HG02678 (cell line): ENCODE data around the gene MEMO1.
"Not testable (repeated sequence)": the region's sequence is repeated elsewhere in the genome, so short reads cannot be mapped to it uniquely, and the experiment has no call there.

ENCODE experiments used
- ATAC-seq: cut with Tn5 transposase; IDR thresholded peaks from one replicate; pipeline ENCODE4 v1.9.1; 2021; ENCODE audit warnings: mild to moderate bottlenecking, moderate library complexity; ENCODE audit not compliant: unreplicated experiment

MEMO1 gene

GRCh38 chr2:31920962-31921361, 89.8 kb downstream of the MEMO1 start:
- ATAC-seq: no peak

DNA sequence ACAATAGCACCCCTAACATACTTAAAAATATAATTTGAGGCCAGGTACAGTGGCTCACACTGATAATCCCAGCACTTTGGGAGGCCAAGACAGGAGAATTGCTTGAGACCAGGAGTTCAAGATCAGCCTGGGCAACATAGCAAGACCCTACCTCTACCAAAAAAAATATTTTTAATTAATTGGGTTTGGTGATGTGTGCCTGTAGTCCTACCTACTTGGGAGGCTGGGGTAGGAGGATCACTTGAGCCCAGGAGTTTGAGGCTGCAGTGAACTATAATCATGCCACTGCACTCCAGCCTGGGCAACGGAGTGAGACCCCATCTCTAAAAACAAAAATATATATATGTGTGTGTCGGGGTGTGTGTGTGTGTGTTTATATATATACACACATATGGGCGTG, 91.3 kb downstream of the MEMO1 start:
- no peak for ATAC-seq

- no peak for ATAC-seq
Observed at GRCh38 chr2:31909661-31910060, 101.1 kb downstream of the MEMO1 start.

- ATAC-seq: not testable (repeated sequence)
Observed at GRCh38 chr2:31907491-31907890, 103.3 kb downstream of the MEMO1 start.

DNA sequence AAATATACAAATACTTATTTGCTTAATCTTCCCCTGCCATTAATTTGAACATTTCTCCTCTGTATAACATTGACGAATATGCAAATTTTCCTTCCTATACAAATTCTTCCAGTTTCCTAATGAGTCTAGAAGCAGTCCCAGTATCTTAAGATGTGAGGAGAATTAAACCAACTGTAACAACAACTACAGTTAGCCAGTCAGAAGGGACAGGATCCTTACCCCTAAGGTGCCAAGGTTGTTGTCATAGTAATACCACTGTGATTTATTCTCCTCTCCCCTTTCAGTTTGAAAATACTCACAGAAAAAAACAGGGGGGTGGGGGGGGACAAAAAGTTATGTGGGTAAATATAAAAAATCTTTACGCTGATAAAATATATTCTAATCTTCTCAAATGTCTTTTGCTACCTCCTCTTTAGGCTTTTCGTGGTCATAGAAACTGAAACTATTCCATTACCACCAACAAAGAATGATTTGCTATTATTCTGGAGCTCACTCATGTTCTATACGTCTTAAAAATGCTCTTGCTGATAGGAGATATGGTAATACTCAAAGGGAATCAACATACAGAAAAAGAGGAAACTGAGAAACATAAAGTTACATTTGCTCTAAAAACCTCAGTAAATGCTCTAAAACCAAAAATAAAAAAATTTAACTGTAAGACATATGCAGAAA, 107.6 kb downstream of the MEMO1 start:
- no peak for ATAC-seq

DNA sequence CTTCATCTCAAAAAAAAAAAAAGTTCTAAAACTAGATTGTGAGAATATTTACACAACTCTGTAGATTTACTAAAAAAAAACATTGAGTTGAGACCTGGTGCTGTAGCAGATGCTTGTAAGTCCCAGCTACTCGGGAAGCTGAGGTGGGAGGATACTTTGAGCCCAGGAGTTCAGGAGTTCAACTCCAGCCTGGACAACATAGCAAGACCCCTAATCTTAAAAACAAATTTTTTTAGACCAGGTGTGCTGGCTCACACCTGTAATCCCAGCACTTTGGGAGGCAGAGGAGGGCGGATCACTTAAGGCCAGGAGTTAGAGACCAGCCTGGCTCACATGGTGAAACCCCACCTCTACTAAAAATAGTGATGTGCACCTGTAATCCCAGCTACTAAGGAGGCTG, 108.9 kb downstream of the MEMO1 start:
- no peak for ATAC-seq

- ATAC-seq: not testable (repeated sequence)
Observed at GRCh38 chr2:31900156-31900555, 110.7 kb downstream of the MEMO1 start.

DNA sequence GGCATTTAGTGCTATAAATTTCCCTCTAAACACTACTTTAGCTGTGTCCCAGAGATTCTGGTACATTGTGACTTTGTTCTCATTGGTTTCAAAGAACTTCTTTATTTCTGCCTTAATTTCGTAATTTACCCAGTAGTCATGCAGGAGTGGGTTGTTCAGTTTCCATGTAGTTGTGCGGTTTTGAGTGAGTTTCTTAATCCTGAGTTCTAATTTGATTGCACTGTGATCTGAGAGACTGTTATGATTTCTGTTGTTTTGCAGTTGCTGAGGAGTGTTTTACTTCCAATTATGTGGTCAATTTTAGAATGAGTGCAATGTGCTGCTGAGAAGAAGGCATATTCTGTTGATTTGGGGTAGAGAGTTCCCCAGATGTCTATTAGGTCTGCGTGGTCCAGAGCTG, 112.5 kb downstream of the MEMO1 start:
- ATAC-seq: not testable (repeated sequence)

DNA sequence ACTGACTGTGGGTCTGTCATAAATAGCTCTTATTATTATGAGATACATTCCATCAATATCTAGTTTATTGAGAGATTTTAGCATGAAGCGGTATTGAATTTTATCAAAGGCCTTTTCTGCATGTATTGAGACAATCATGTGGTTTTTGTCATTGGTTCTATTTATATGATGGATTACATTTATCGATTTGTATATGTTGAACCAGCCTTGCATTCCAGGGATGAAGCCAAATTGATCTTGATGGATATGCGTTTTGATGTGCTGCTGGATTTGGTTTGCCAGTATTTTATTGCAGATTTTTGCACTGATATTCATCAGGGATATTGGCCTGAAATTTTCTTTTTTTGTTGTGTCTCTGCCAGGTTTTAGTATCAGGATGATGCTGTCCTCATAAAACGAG, 113.5 kb downstream of the MEMO1 start:
- not testable (repeated sequence) for ATAC-seq

- no peak for ATAC-seq
Observed at GRCh38 chr2:31896293-31896692, 114.5 kb downstream of the MEMO1 start.

DNA sequence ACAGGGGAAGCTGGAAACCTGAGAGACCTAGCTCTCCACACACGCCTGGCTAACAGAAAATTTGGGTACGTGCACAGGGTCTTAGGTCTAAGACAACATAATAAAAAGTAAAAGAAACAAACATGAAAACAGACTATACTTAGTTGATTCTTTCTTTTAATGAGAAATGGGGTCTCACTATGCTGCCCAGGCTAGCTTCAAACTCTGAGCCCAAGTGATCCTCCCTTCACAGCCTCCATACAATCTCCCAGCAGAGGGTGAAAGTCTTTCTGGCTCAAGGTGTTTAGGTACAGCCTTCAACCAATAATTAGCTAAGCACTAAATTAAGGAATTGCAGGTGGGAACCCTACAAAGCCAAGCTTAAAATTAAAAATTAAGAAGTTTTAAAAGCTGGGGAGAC, 116.2 kb downstream of the MEMO1 start:
- ATAC-seq: no peak

DNA sequence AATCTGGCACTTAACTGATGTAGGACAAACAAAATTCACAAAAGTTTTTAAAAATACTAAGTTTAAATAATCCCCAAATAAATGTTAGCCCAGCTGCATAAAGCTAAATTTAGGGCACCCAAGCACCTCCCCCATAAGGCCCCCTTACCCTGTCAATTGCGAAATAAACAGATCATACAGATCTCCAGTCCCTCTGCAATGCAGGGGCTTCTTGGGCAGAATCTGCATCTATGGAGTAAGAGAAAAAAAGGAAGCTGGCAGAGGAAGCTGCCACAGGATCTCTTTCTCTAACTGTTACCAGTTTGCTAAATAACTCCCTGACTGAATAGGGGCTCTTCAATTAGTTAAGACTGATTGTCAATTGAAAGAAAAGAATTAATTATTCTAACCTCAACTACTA, 117.7 kb downstream of the MEMO1 start:
- no peak for ATAC-seq

DNA sequence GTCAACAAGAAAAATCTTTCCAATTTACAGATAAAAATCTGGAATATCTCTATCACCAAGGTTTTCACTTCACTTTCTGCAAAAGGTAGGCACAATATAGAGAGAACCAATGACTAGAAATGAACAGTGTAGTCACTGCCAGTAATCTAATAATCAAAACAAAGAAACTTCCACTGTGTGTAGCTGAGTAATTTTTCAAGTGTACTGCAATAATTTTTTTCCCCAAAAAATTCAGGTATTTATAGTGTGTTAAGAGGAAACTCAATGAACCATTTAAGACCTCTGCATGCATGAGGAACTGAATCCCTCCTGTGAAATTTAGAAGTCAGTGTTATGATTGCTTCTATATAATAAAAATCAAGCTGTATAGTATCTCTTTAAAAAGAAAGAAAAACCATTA, 121.8 kb downstream of the MEMO1 start:
- no peak for ATAC-seq

DNA sequence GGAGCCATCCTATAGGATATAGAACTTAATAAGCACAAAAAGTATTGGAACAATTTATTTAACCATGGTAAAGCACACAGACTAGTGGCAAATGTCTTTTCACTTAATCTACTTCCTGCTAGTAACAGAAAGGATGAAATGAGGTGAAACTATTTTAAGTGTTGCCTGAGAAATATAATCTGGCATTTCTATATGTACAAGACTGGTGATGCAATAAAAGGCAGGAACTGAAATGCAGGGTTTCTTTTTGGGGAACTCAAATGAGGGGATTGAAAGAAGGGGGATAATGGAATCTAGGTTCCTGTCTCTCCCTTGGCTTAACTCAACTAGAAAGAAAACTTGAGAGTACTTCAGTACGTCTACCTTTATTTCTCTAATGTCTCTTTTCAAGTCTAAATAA, 122.3 kb downstream of the MEMO1 start:
- ATAC-seq: no peak

GRCh38 chr2:31886700-31887099, 124.1 kb downstream of the MEMO1 start:
- ATAC-seq: peak; percentile 48

GRCh38 chr2:31877008-31877407, 133.8 kb downstream of the MEMO1 start:
- no peak for ATAC-seq

DNA sequence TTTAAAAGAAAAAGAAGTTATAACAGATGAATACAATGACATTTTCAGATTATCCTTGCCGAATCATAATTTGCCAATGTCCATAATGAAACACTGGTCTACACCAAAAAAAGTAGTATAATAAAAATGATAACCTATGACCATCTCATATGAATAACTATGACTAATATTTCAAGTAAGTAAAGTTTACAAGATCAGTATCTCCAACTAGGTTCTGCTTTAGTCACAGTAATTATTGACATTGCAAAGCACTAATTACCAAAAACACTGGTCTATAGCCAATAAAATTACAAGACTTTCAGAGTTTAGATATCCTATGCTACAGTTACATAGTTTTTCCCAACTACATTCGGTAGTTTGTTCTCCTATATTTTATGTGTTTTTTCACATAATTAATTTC, 136.7 kb downstream of the MEMO1 start:
- no peak for ATAC-seq

GRCh38 chr2:31865215-31865614, 145.6 kb downstream of the MEMO1 start:
- ATAC-seq: no peak

GRCh38 chr2:31863867-31864266, 146.9 kb downstream of the MEMO1 start:
- ATAC-seq: no peak

GRCh38 chr2:31863015-31863656, 147.7 kb downstream of the MEMO1 start:
- ATAC-seq: not testable (repeated sequence)

DNA sequence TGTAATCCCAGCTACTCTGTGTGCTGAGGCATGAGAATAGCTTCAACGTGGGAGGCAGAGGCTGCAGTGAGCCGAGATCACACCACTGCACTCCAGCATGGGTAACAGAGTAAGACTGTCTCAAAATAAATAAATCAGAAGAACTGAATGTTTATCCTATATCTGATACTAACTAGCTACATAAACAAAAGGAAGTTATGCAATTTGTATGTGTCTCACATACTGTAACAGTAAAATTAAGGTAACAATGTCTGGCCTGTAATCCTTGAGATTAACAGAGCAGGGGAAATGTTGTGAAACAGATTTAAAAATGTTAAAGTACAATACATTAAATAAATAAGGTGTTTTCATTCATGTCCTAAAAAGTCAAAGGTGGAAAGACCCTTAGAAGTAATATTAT, 150.8 kb downstream of the MEMO1 start:
- ATAC-seq: no peak

DNA sequence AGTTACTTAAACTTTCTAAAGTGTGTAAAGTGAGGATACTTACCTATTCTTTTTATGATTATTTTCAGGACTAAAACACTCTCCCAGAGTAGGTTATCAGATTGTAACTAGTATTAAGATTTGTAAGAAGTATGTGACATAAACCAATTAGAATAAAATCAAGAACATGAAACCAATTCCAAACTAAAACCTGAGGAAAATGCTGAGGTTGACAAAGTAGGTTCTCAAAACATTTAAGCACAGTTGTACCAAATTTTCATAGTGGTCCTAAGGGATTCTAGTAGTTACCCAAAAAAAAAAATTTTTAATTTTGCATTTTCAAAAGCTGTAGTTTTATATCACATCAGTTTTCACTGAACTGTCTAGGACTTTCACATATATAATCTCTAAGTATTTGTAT, 157.3 kb downstream of the MEMO1 start:
- ATAC-seq: no peak

DNA sequence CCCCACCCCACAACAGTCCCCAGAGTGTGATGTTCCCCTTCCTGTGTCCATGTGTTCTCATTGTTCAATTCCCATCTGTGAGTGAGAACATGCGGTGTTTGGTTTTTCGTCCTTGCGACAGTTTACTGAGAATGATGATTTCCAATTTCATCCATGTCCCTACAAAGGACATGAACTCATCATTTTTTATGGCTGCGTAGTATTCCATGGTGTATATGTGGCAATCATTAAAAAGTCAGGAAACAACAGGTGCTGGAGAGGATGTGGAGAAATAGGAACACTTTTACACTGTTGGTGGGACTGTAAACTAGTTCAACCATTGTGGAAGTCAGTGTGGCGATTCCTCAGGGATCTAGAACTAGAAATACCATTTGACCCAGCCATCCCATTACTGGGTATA, 168.7 kb downstream of the MEMO1 start:
- ATAC-seq: not testable (repeated sequence)
